Small intestine (tissue), 7 donors: ENCODE data around the gene AZU1. TPM values are rescaled to one million over a fixed set of nuclear protein-coding genes. Genes with fewer than 3 reads are reported as not detected.
A peak's percentile ranks its signal among the peaks of the same experiment; 100 is the strongest.

Experiments used
- DNase-seq, 2 donors: peaks; one replicate each; pipeline versions ENCODE4 v3.0.0 to v3.0.0-alpha.2; 2013
- FAIRE-seq: peaks from 2 replicates; lab custom pipeline; 2012; peaks lifted over from hg19 to GRCh38; lab: Jason Lieb, UNC
- H3K27ac ChIP-seq, 3 donors: one replicate each; pipeline ENCODE4 v1.5.1; 2013; ENCODE audit warnings: low read length in 2 of 3, mild to moderate bottlenecking in 2 of 3, control low read depth in 1 of 3, inconsistent platforms in 1 of 3, low read depth in 1 of 3, moderate library complexity in 1 of 3
- H3K27me3 ChIP-seq, 3 donors: one replicate each; pipeline ENCODE4 v1.6.1; 2013; ENCODE audit warnings: low read length in 3 of 3, inconsistent platforms in 1 of 3; ENCODE audit not compliant: control insufficient read depth in 3 of 3, insufficient read depth in 3 of 3
- H3K36me3 ChIP-seq, 3 donors: one replicate each; pipeline ENCODE4 v1.6.1; 2013; ENCODE audit warnings: low read length in 3 of 3, inconsistent platforms in 1 of 3, low read depth in 1 of 3, mild to moderate bottlenecking in 1 of 3, moderate library complexity in 1 of 3; ENCODE audit not compliant: control insufficient read depth in 3 of 3, insufficient read depth in 2 of 3
- H3K4me1 ChIP-seq, 3 donors: one replicate each; pipeline ENCODE4 v1.6.1; 2013; ENCODE audit warnings: low read length in 2 of 3, inconsistent platforms in 1 of 3, low read depth in 1 of 3, mild to moderate bottlenecking in 1 of 3, moderate library complexity in 1 of 3; ENCODE audit not compliant: control insufficient read depth in 3 of 3, insufficient read depth in 2 of 3
- H3K4me3 ChIP-seq, 3 donors: one replicate each; pipeline ENCODE4 v1.5.1; 2013; ENCODE audit warnings: low read length in 3 of 3, control low read depth in 1 of 3, inconsistent platforms in 1 of 3, low read depth in 1 of 3, mild to moderate bottlenecking in 1 of 3, moderate library complexity in 1 of 3
- H3K9me3 ChIP-seq, 2 donors: one replicate each; pipeline ENCODE4 v1.6.1; 2013; ENCODE audit warnings: low read depth in 1 of 2, low read length in 1 of 2; ENCODE audit not compliant: control insufficient read depth in 2 of 2, insufficient read depth in 1 of 2
- WGBS, 3 donors: extraction: QIAGEN DNeasy Blood & Tissue Kit; methylation state at CpG; one replicate each; pipeline ENCODE4 v1.1.7; 2013; 5-methylcytosine and 5-hydroxymethylcytosine counted together
- polyA plus RNA-seq, 4 donors: library from polyadenylated mRNA; stranded (reverse) in 3 of 4; unstranded in 1 of 4; fragments of 200-250 nt in 3 of 4; fragments of 120-200 nt in 1 of 4; gene quantifications; one replicate each; pipeline versions ENCODE4 v1.2.1 to v1.2.3, GENCODE V29; 2013
- donor health status: healthy with polysubstance abuse.
- donor health status: control.
- donor health status: control.
- donor health status: Bipolar disorder and iron deficiency.
- donor health status: healthy.

AZU1 gene
- polyA plus RNA-seq, 4 donors: 0.22 TPM; not detected in 3

DNA sequence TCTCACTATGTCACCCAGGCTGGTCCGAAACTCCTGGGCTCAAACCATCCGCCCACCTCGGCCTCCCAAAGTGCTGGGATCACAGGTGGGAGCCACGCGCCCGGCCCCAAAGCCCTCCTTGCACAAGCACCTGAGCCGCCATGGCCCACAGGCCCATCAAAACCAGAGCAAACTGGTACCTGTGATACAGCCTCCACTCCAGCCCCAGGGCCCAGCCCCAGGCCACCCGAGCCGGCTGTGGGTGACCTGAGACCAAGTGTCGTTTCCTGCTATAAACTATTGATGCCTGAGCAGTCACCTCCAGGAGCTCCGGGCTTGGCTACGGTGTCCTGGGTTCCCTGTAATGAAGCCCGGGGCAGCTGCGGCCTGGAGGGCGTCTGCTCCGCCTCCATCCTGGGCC lies 40.1 kb upstream of the AZU1 start:
- 86 to 94% (median 92%) methylated on average over 15 to 16 of the region's 16 CpGs for WGBS, 3 donors
- no peak for DNase-seq
- FAIRE-seq: no peak

DNA sequence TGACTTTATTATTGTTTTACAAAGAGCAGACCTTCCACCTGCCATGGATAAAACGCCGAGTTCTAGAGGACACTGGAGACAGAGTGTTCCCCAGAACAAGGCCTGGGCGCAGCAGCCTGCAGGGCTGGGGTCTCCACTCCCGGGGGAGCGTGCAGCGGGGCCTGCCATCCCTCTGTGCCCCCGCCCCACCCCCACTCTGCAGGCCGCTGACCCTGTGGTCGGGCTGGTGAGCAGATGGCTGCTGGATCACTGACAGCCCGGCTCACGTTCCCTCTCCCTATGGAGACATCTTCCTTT lies 39.0 kb upstream of the AZU1 start:
- Histone ChIP-seq H3K4me1 (peaks cover 0 to 2% (median 0%) of the 10 kb centered on the region in 3 donors), H3K36me3 (peaks cover 0 to 7% (median 0%) of the 10 kb centered on the region in 3 donors), H3K27me3 (no peaks in the 10 kb centered on the region), H3K9me3 (no peaks in the 10 kb centered on the region), H3K4me3 (no peak overlapping the region), H3K27ac (peak overlapping the region in 2 of 3 donors; percentile 13 to 78)
- 68 to 82% (median 79%) methylated on average over 11 of the region's 11 CpGs for WGBS, 3 donors
- DNase-seq (no peak), FAIRE-seq (no peak)

More for the DNA sequence above, 40.1 kb upstream of the AZU1 start:
- Histone ChIP-seq H3K4me3 (no peak overlapping the region), H3K27me3 (no peaks in the 10 kb centered on the region), H3K36me3 (peaks cover 0 to 7% (median 0%) of the 10 kb centered on the region in 3 donors), H3K27ac (peak overlapping the region in 1 of 3 donors; percentile 10), H3K9me3 (no peaks in the 10 kb centered on the region), H3K4me1 (peaks cover 0 to 8% (median 0%) of the 10 kb centered on the region in 3 donors)

DNA sequence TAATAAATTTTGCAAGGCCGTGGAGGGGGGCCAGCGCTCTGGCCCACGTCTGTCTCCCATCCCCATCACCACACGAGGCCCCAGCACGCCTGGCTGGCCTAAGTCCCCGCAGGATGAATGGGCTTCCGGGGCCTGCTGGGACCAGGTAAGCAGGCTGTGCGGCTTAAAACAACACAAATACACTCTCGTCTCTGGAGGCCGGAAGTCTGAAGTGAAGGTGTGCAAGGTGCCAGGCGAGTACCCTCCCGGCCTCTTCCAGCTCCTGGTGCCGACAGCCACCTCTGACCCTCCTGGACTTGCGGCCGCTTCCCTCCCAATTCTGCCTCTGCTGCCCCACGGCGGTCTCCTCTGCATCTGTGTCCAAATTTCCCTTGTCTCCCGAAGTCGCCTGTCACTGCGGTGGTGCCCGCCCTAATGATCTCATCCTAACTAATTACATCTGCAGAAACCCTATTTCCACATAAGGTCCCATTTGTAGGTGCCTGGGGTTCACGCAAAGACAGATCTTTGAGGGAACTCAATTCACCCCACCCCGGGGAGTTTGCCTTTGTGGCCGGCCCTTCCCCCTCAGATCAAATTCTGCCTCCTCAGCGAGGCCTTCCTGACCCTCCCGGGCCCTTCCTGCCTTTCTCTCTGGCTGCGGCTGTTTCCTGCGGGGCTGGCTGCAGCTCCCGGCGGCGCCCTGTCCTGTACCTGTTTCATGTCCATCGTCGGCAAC lies 38.5 kb upstream of the AZU1 start:
- WGBS, 3 donors: 58 to 72% (median 68%) methylated on average over 33 of the region's 33 CpGs
- DNase-seq (peak in 1 of 2 donors; percentile 14), FAIRE-seq (no peak)
- Histone ChIP-seq H3K27ac (peak overlapping the region in 2 of 3 donors; percentile 13 to 78), H3K4me3 (no peak overlapping the region), H3K9me3 (no peaks in the 10 kb centered on the region), H3K4me1 (peaks cover 0 to 2% (median 0%) of the 10 kb centered on the region in 3 donors), H3K36me3 (peaks cover 0 to 7% (median 0%) of the 10 kb centered on the region in 3 donors), H3K27me3 (no peaks in the 10 kb centered on the region)

DNA sequence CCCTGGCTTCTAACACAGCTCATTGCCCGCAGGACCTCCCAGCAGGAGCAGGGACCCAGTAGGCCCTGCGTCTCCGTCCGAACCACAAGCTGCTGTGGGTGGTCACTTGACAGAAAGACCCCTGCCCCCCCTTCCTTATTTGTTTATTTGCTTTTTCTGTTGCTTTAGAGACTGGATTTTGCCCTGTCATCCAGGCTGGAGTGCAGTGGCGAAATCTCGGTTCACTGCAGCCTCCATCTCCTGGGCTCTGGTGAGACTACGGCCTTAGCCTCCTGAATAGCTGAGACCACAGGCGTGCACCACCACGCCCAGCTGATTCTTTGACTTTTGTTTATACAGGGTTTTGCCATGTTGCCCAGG lies 38.0 kb upstream of the AZU1 start:
- Histone ChIP-seq H3K4me1 (peaks cover 0 to 2% (median 0%) of the 10 kb centered on the region in 3 donors), H3K4me3 (no peak overlapping the region), H3K36me3 (peaks cover 0 to 7% (median 0%) of the 10 kb centered on the region in 3 donors), H3K27me3 (no peaks in the 10 kb centered on the region), H3K27ac (peak overlapping the region in 1 of 3 donors; percentile 78), H3K9me3 (no peaks in the 10 kb centered on the region)
- DNase-seq (no peak), FAIRE-seq (no peak)
- WGBS, 3 donors: 75 to 79% (median 78%) methylated on average over 9 of the region's 9 CpGs

DNA sequence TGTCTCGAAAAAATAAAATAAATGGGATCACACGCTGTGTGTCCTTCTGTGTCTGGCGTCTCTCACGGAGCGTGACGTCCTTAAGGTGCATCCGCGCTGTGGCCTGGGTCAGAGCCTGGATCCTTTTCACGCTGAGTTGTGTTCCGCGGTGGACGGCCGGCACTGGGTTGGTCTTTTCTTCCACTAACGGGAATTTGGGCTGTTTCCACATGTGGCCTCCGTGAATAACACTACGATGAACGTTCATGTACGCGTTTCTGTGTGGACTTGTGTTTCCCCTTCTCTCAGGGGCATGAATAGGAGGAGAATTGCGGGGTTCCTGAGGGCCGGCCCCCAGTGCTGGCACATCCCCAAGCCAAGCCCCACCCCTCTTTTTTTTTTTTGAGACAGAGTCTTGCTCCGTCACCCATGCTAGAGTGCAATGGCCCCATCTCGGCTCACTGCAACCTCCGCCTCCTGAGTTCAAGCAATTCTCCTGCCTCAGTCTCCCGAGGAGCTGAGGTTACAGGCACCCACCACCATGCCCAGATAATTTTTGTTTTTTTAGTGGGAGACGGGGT lies 36.5 kb upstream of the AZU1 start:
- no peak for FAIRE-seq
- Histone ChIP-seq H3K27me3 (no peaks in the 10 kb centered on the region), H3K36me3 (peaks cover 0 to 7% (median 0%) of the 10 kb centered on the region in 3 donors), H3K4me3 (no peak overlapping the region), H3K9me3 (no peaks in the 10 kb centered on the region), H3K4me1 (peaks cover 0 to 2% (median 0%) of the 10 kb centered on the region in 3 donors), H3K27ac (no peak overlapping the region)
- WGBS, 3 donors: 85 to 88% (median 88%) methylated on average over 26 of the region's 26 CpGs
- DNase-seq: no peak

DNA sequence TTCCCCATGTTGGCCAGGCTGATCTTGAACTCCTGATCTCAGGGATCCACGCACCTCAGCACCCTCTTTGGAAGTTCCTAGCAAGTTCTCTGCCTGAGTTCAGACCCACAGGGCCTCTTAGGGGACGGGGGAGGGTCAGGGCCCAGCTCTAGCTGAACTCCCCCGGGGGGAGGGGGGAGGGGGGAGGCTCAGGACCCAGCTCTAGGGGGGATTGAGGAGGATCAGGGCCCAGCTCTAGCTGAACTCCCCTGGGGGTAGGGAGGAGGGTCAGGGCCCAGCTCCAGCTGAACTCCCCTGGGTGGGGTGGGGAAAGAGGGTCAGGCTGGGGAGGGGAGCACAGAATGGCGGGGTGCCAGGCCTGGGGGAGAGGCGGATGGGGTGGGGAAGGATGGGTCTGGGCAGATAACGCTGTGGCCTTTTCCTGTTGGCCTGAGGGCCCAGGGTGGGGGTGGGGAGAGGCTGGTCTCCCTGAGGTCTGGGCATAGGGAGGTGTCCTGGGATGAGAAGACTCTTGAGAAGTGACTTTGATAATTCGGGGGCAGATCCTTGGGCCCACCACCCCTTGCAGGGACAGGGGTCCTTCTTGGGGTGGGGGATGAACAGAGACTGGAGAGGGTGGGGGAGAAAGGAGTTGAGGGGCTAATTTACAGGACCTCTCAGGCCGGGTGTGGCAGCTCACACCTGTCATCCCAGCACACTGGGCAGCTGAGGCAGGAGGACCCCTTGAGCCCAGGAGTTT lies 35.9 kb upstream of the AZU1 start:
- WGBS, 3 donors: 62 to 80% (median 73%) methylated on average over 7 to 8 of the region's 8 CpGs
- H3K36me3 ChIP-seq: peaks cover 0 to 7% (median 0%) of the 10 kb centered on the region in 3 donors
- DNase-seq (no peak), FAIRE-seq (no peak)
- H3K4me1 ChIP-seq: peaks cover 0 to 2% (median 0%) of the 10 kb centered on the region in 3 donors
- H3K9me3 ChIP-seq: no peaks in the 10 kb centered on the region
- H3K27ac ChIP-seq: peak overlapping the region in 1 of 3 donors; percentile 36
- H3K4me3 ChIP-seq: no peak overlapping the region
- no peaks in the 10 kb centered on the region for H3K27me3 ChIP-seq

DNA sequence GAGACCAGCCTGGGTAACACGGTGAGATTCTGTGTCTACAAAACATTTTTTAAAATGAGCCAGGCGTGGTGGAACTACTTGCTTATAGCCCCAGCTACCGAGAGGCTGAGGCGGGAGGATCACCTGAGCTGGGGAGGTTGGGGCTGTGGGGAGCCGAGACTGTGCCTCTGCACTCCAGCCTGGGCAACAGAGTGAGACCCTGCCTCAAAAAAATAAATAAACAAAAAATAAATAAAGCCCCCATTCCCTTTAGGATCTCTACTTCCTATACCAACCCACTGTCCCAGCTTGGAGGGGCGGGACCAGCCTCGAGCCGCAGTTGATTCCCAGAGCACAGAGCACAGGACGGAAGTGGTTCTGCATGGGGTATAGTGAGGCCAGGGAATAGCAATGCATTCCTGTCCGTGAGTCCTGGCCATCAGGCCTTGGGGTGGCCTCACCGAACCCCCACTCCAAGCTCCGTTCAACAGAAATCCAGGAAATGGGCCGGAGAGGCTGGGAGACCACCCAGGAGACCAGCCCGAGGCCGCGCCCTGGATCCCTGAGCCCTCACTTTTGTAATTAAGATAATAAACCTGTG lies 35.2 kb upstream of the AZU1 start:
- peaks cover 0 to 2% (median 0%) of the 10 kb centered on the region in 3 donors for H3K4me1 ChIP-seq
- H3K27ac ChIP-seq: peak overlapping the region in 1 of 3 donors; percentile 36
- FAIRE-seq (no peak), DNase-seq (no peak)
- H3K36me3 ChIP-seq: peaks cover 0 to 7% (median 0%) of the 10 kb centered on the region in 3 donors
- H3K27me3 ChIP-seq: no peaks in the 10 kb centered on the region
- 72 to 78% (median 73%) methylated on average over 16 of the region's 16 CpGs for WGBS, 3 donors
- no peaks in the 10 kb centered on the region for H3K9me3 ChIP-seq
- no peak overlapping the region for H3K4me3 ChIP-seq

DNA sequence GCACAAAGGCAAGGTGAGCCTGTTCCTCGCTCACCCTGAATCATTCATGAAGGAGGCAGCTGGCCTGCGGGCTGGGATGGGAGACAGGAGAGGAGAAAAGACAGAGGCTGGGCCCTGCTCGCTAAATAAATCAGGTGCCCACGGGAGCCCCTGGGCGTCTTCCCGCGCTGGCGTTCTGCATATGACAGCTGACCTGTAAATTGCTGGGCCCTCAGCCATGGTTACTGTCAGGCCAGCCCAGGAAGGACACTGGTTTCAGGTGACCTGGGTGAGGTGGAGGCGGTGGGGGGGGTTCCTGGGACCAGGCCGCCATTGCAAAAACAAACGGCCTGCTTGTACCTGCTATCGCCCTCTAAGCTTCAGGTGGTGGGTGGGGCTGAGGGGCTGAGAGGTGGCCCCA lies 33.8 kb upstream of the AZU1 start:
- Histone ChIP-seq H3K36me3 (peaks cover 0 to 10% (median 0%) of the 10 kb centered on the region in 3 donors), H3K4me1 (peaks cover 0 to 2% (median 0%) of the 10 kb centered on the region in 3 donors), H3K4me3 (no peak overlapping the region), H3K27ac (no peak overlapping the region), H3K27me3 (no peaks in the 10 kb centered on the region), H3K9me3 (no peaks in the 10 kb centered on the region)
- FAIRE-seq: no peak
- 91 to 95% (median 94%) methylated on average over 12 of the region's 12 CpGs for WGBS, 3 donors
- no peak for DNase-seq
